ENCODE data around the gene NDUFV2. TPM values are rescaled to one million over a fixed set of nuclear protein-coding genes. Genes with fewer than 3 reads are reported as not detected.

The NDUFV2 gene
- total RNA-seq, 1 experiment from 2014 or later: 272 TPM

GRCh38 chr18:9082711-9083510 lies 19.6 kb upstream of the NDUFV2 start:
- intact Hi-C loops (cut with micrococcal nuclease): no loop called here
- Histone ChIP-seq H3K79me2 (ENCODE audit: low read length) (no peaks in the 10 kb centered on the region), H3K4me3 (ENCODE audit: low read length) (no peak overlapping the region), H3K4me2 (ENCODE audit: low read length) (no peak overlapping the region), H3K27me3 (ENCODE audit: low read length) (no peaks in the 10 kb centered on the region), H3F3A (ENCODE audit: low read length, unreplicated experiment) (no peaks in the 10 kb centered on the region), H3K4me1 (ENCODE audit: insufficient read depth, low read length) (peaks cover 4% of the 10 kb centered on the region; the same call in 1 of the 2 replicates), H2AFZ (ENCODE audit: low read length) (no peak overlapping the region), H3K9me3 (ENCODE audit: low read length) (no peaks in the 10 kb centered on the region), H3K9ac (ENCODE audit: low read length) (no peak overlapping the region), H3K9me2 (replicated peaks; ENCODE audit: low read length) (no peaks in the 10 kb centered on the region), H4K20me1 (ENCODE audit: low read length) (no peaks in the 10 kb centered on the region), H3K27ac (ENCODE audit: low read length) (no peak overlapping the region), H3K36me3 (ENCODE audit: low read depth, low read length) (no peaks in the 10 kb centered on the region)
- CTCF ChIA-PET: no interaction called here
- ATAC-seq (no peak), DNase-seq (no peak)
- POLR2A ChIA-PET (ENCODE audit: unreplicated experiment): no interaction called here
- TF ChIP-seq CTCF (conservative IDR thresholded peaks at IDR 0.05; ENCODE audit: low read depth, low read length): no peak
- no peak for TF ChIP-seq EZH2phosphoT487 (IDR thresholded peaks at IDR 0.05; ENCODE audit: borderline replicate concordance, low read length)
- TF ChIP-seq EZH2 (IDR thresholded peaks at IDR 0.05; ENCODE audit: low read length, unreplicated experiment): no peak
- BruUV-seq (replicated peaks): no TSS peak

GRCh38 chr18:9086015-9086414 lies 16.5 kb upstream of the NDUFV2 start:
- no peaks in the 10 kb centered on the region for H3K27me3 ChIP-seq (ENCODE audit: low read length)
- H3K79me2 ChIP-seq (ENCODE audit: low read length): no peaks in the 10 kb centered on the region
- no peak overlapping the region for H2AFZ ChIP-seq (ENCODE audit: low read length)
- no peak overlapping the region for H3K4me2 ChIP-seq (ENCODE audit: low read length)
- no peaks in the 10 kb centered on the region for H3K4me1 ChIP-seq (ENCODE audit: insufficient read depth, low read length)
- no peak for TF ChIP-seq EZH2phosphoT487 (IDR thresholded peaks at IDR 0.05; ENCODE audit: borderline replicate concordance, low read length)
- TF ChIP-seq EZH2 (IDR thresholded peaks at IDR 0.05; ENCODE audit: low read length, unreplicated experiment): no peak
- no peak for TF ChIP-seq CTCF (conservative IDR thresholded peaks at IDR 0.05; ENCODE audit: low read depth, low read length)
- ChIA-PET CTCF (no interaction called here), POLR2A (ENCODE audit: unreplicated experiment) (interaction anchor here (0.6 kb wide), 1 partner anchor 27 kb away, joined by 3 read pairs; no protein-coding TSS in a partner anchor)
- H3K36me3 ChIP-seq (ENCODE audit: low read depth, low read length): no peaks in the 10 kb centered on the region
- no peak overlapping the region for H3K27ac ChIP-seq (ENCODE audit: low read length)
- H4K20me1 ChIP-seq (ENCODE audit: low read length): no peaks in the 10 kb centered on the region
- no peak overlapping the region for H3K4me3 ChIP-seq (ENCODE audit: low read length)
- no peaks in the 10 kb centered on the region for H3K9me2 ChIP-seq (replicated peaks; ENCODE audit: low read length)
- intact Hi-C loops (cut with micrococcal nuclease): no loop called here
- H3K9me3 ChIP-seq (ENCODE audit: low read length): no peaks in the 10 kb centered on the region
- H3K9ac ChIP-seq (ENCODE audit: low read length): no peak overlapping the region
- DNase-seq: no peak
- no peak for ATAC-seq
- H3F3A ChIP-seq (ENCODE audit: low read length, unreplicated experiment): no peaks in the 10 kb centered on the region
- no TSS peak for BruUV-seq (replicated peaks)

- Histone ChIP-seq H2AFZ (ENCODE audit: low read length) (no peak overlapping the region), H3K4me1 (ENCODE audit: insufficient read depth, low read length) (no peaks in the 10 kb centered on the region), H3K9ac (ENCODE audit: low read length) (no peak overlapping the region), H3K4me2 (ENCODE audit: low read length) (no peak overlapping the region), H3K79me2 (ENCODE audit: low read length) (no peaks in the 10 kb centered on the region), H3K27me3 (ENCODE audit: low read length) (no peaks in the 10 kb centered on the region), H3K36me3 (ENCODE audit: low read depth, low read length) (no peaks in the 10 kb centered on the region), H3F3A (ENCODE audit: low read length, unreplicated experiment) (no peaks in the 10 kb centered on the region), H3K4me3 (ENCODE audit: low read length) (no peak overlapping the region), H3K9me3 (ENCODE audit: low read length) (no peaks in the 10 kb centered on the region), H3K9me2 (replicated peaks; ENCODE audit: low read length) (no peaks in the 10 kb centered on the region), H3K27ac (ENCODE audit: low read length) (no peak overlapping the region), H4K20me1 (ENCODE audit: low read length) (no peaks in the 10 kb centered on the region)
- POLR2A ChIA-PET (ENCODE audit: unreplicated experiment): interaction anchor here (0.6 kb wide), 1 partner anchor 27 kb away, joined by 3 read pairs; no protein-coding TSS in a partner anchor
- DNase-seq (no peak), ATAC-seq (no peak)
- no peak for TF ChIP-seq EZH2phosphoT487 (IDR thresholded peaks at IDR 0.05; ENCODE audit: borderline replicate concordance, low read length)
- TF ChIP-seq EZH2 (IDR thresholded peaks at IDR 0.05; ENCODE audit: low read length, unreplicated experiment): no peak
- TF ChIP-seq CTCF (conservative IDR thresholded peaks at IDR 0.05; ENCODE audit: low read depth, low read length): no peak
- BruUV-seq (replicated peaks): no TSS peak
- CTCF ChIA-PET: interaction anchor here (0.6 kb wide), 1 partner anchor 60 kb away, joined by 5 read pairs; no protein-coding TSS in a partner anchor
- intact Hi-C loops (cut with micrococcal nuclease): no loop called here
These were observed 15.9 kb upstream of the NDUFV2 start for GRCh38 chr18:9086624-9087023.
